ENCODE measurements around the gene GGT6.

GRCh38 chr17:4534515-4534914, 25.9 kb downstream of the GGT6 start:
- TF ChIP-seq POLR2AphosphoS5 (IDR thresholded peaks at IDR 0.05; ENCODE audit: insufficient read depth in 1 of 2, low read depth in 1 of 2) (no peak), CTCF (IDR thresholded peaks at IDR 0.05) (no peak), POLR2A (IDR thresholded peaks at IDR 0.05) (no peak)
